SH-SY5Y (cell line): ENCODE results near the gene FHDC1.

ENCODE experiments used
- GATA2 ChIP-seq: IDR thresholded peaks from 2 replicates; pipeline ENCODE4 v1.6.1; 2011; ENCODE audit warnings: mild to moderate bottlenecking, low read depth, low read length
- GATA3 ChIP-seq: IDR thresholded peaks from 2 replicates; pipeline ENCODE4 v1.6.1; 2011; ENCODE audit warnings: low read depth, mild to moderate bottlenecking, low read length, moderate library complexity

GRCh38 chr4:152998861-152999260, 62.7 kb downstream of the FHDC1 start:
- TF ChIP-seq GATA2 (no peak), GATA3 (no peak)
